ENCODE results near the gene MTMR6. TPM values are rescaled to one million over a fixed set of nuclear protein-coding genes. Genes with fewer than 3 reads are reported as not detected.

Gene MTMR6
- polyA plus RNA-seq, 1 of the 3 experiments (the other 2 are of a cell fraction), result 4.8 TPM

DNA sequence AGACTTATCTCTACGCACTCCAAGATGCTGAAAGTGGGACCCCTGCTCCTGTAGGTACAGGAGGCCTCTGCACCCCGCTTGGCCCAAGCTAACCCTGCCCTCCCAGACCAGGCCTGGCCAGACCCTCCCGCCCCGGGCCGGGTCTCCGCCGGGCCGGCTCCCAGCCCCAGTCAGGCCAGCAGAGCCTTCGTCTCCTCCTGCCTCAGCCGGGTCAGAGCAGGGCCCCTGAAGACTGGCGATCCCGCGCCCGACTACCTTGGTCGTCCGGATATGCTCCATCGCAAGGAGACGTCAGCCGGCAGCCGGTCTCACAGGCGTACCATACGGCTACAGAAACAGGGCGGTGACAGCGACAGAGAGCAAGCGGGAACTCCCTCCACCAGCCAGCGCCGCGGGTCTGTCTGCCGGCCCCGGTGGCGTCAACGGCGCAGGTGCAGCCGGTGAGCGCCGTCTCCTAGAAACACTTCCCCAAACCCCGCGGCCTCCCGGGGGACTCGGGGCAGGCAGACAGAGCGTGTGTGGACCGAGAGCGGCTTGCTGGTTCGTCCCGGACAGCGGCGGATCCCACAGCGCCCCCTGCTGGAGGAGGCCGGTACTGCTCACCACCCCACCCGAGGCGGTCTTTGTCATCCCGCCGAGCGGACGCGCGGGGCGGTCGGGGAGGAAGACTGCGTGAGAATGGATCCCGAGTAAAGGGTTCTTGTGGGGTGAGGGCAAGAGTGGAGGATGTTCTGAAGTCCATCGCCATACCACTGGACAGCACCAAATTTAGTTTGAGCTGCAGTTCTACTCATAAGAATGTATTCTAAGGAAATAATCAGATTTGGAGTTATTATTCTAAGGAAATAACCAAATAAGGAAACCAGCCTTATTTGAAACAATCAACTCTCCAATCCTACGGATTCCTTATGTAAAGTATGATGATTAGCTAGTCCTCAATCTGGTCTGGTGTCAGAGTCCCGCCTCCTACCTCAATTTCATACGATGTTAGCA lies at the start of gene MTMR6 (continued):
- TF ChIP-seq ZBTB33 (IDR thresholded peaks at IDR 0.05; ENCODE audit: borderline replicate concordance, low read depth) (peak; percentile 69; the same call in 1 of the 2 replicates), RXRA (IDR thresholded peaks at IDR 0.05; ENCODE audit: borderline replicate concordance, low read depth) (no peak), MEF2A (IDR thresholded peaks at IDR 0.05; ENCODE audit: borderline replicate concordance, low read depth) (no peak), FOXJ3 (CRISPR knock-in tag; IDR thresholded peaks at IDR 0.05) (no peak), ELF1 (IDR thresholded peaks at IDR 0.05) (peak; percentile 45; the same call in 1 of the 2 replicates), TAF1 (IDR thresholded peaks at IDR 0.05; ENCODE audit: borderline replicate concordance, low read depth, low read length) (peak; percentile 87), REST (IDR thresholded peaks at IDR 0.05; ENCODE audit: low read depth, low read length) (0 out of 2 replicates have a peak, but pooled peaks have one; percentile 52), MXI1 (IDR thresholded peaks at IDR 0.05; ENCODE audit: low read depth, low read length) (peak; percentile 90), GATA2 (CRISPR knock-in tag; IDR thresholded peaks at IDR 0.05) (no peak)
- TF ChIP-seq, protein P1, sequence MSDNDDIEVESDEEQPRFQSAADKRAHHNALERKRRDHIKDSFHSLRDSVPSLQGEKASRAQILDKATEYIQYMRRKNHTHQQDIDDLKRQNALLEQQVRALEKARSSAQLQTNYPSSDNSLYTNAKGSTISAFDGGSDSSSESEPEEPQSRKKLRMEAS (IDR thresholded peaks at IDR 0.05; ENCODE audit: low read depth), result peak; percentile 74

- no peaks in the 10 kb centered on the region for H3K9me2 ChIP-seq
- no peak overlapping the region for H3K4me2 ChIP-seq
- H3K79me2 ChIP-seq (ENCODE audit: insufficient read depth), result peaks cover 25% of the 10 kb centered on the region; the same call in 1 of the 2 replicates
- H3K9me3 ChIP-seq, result no peaks in the 10 kb centered on the region
- H3K4me3 ChIP-seq (ENCODE audit: low read depth in 2 of 2, low read length in 1 of 2), result no peak overlapping the region
- H4K20me1 ChIP-seq (ENCODE audit: insufficient read depth), result no peaks in the 10 kb centered on the region
- no peaks in the 10 kb centered on the region for H3K27me3 ChIP-seq (ENCODE audit: insufficient read depth)
- no peaks in the 10 kb centered on the region for H3K4me1 ChIP-seq (ENCODE audit: control insufficient read depth in 1 of 2, insufficient read depth in 2 of 2, low read depth in 1 of 2, low read length in 1 of 2)
- H3K36me3 ChIP-seq (replicated peaks in 1 of 2; ENCODE audit: control insufficient read depth in 1 of 2, insufficient read depth in 2 of 2, low read length in 1 of 2), result peaks cover 85 to 89% of the 10 kb centered on the region in 2 experiments
- no peak overlapping the region for H3K9ac ChIP-seq
- no peak for DNase-seq
- ChIA-PET POLR2A (no interaction called here), CTCF (no interaction called here)
- H3K27ac ChIP-seq (ENCODE audit: low read depth in 2 of 2, low read length in 1 of 2), result peak overlapping the region in 1 of 2 experiments; percentile 19; a peak in 2 of 4 replicates
- no peak overlapping the region for H2AFZ ChIP-seq (ENCODE audit: low read depth)
- peaks cover 11% of the 10 kb centered on the region for H3F3A ChIP-seq (replicated peaks; ENCODE audit: insufficient read depth)
- WGBS (ENCODE audit: low lambda C conversion rate), result 65% methylated on average over 3 of the region's 3 CpGs
- TF ChIP-seq EZH2phosphoT487 (IDR thresholded peaks at IDR 0.05; ENCODE audit: borderline replicate concordance, low read depth) (no peak), RAD21 (IDR thresholded peaks at IDR 0.05; ENCODE audit: low read length) (no peak), NFIC (IDR thresholded peaks at IDR 0.05; ENCODE audit: borderline replicate concordance) (no peak), CTCF (IDR thresholded peaks at IDR 0.05) (no peak), SIN3A (IDR thresholded peaks at IDR 0.05; ENCODE audit: borderline replicate concordance, low read depth, low read length) (no peak), FOXJ3 (CRISPR knock-in tag; IDR thresholded peaks at IDR 0.05) (no peak)
- TF ChIP-seq, protein P2, sequence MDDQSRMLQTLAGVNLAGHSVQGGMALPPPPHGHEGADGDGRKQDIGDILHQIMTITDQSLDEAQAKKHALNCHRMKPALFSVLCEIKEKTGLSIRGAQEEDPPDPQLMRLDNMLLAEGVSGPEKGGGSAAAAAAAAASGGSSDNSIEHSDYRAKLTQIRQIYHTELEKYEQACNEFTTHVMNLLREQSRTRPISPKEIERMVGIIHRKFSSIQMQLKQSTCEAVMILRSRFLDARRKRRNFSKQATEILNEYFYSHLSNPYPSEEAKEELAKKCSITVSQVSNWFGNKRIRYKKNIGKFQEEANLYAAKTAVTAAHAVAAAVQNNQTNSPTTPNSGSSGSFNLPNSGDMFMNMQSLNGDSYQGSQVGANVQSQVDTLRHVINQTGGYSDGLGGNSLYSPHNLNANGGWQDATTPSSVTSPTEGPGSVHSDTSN (IDR thresholded peaks at IDR 0.05), result no peak
- TF ChIP-seq, protein P3, sequence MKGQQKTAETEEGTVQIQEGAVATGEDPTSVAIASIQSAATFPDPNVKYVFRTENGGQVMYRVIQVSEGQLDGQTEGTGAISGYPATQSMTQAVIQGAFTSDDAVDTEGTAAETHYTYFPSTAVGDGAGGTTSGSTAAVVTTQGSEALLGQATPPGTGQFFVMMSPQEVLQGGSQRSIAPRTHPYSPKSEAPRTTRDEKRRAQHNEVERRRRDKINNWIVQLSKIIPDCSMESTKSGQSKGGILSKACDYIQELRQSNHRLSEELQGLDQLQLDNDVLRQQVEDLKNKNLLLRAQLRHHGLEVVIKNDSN (IDR thresholded peaks at IDR 0.05; ENCODE audit: borderline replicate concordance, low read depth), result no peak
These were observed 48.6 kb upstream of the MTMR6 start for GRCh38 chr13:25335856-25336255.

Measured in SK-N-SH (cell line).